Raji (cell line): Measurements from ENCODE around the gene PRKN.

Source experiments
- POLR2A ChIP-seq: IDR thresholded peaks from 2 replicates; pipeline ENCODE4 v1.6.1; 2011; ENCODE audit warnings: low read depth, low read length, control low read depth; ENCODE audit not compliant: insufficient read depth

The PRKN gene

DNA sequence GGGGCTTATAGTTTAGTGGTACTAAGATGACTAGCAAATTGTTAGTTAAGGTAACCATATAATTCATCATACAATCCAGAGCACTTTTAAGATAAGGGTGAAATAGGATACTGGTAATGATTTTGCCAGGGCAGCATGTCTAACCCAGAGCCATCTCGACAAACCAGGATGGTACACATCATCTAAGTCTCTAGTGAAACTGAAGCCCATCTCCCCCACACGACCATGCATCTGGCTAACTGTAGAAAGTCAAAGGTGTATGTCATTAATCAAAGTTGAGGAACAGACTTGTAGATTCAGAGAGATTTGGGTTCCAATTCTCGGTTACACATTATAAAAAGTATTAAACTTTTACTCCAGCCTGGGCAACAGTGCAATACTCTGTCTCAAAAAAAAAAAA is 78.3 kb downstream of the PRKN start:
- TF ChIP-seq POLR2A = no peak

DNA sequence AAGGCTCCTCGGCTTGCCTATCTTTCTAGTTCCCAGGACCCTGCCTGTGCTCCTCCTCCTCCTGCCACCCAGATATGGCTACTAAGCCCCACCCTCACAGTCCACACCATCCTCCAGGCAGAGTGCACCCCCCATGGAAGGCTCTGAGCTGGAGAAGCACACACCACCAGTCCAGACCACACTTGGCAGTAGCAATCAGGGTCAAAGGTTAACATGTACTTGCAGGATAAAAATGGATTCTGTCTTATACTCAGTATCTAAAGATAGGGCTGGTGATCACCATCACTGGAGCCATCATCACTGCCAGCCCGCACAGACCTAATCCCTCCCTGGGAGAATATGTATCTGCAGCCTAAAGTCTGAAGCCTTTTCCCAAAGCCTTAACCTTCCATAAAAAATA is 83.4 kb downstream of the PRKN start:
- no peak for TF ChIP-seq POLR2A

DNA sequence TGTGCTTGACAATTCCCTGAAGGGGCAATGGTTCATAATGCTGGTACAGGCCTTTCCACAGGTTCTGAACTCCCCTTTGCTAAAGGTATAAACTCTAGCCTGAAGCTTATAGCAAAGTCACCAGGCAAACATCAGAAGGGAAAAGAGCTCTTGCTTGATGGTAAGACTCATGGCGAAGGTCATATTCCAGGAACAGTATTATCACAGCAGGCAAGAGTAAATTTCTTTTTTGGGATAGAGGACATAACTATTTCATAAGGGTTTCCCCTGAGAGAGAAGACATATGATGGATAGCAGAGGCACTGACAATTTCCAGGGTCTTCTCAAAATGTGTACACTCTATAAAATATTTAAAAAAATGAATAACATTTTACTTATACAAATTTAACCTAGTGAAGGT is 86.8 kb downstream of the PRKN start:
- no peak for TF ChIP-seq POLR2A

DNA sequence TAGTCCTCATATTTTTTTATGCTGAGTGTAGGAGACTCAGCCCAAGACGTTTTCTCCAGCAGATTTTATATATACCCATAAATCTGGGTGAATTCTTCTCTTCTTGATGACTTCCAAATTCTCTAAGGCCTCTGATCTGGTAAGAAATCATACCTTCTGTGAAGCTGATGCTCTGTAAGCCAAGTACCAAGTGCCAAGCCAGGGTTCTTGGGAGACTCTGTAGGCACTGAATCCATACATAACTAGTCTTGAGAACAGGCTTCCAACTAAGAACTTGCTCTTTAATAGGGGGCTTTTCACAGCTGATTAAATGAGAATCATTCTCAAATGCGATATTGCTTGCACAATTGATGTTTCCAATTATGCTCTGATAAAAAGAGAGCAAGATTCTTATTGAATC is 87.6 kb downstream of the PRKN start:
- TF ChIP-seq POLR2A = no peak

DNA sequence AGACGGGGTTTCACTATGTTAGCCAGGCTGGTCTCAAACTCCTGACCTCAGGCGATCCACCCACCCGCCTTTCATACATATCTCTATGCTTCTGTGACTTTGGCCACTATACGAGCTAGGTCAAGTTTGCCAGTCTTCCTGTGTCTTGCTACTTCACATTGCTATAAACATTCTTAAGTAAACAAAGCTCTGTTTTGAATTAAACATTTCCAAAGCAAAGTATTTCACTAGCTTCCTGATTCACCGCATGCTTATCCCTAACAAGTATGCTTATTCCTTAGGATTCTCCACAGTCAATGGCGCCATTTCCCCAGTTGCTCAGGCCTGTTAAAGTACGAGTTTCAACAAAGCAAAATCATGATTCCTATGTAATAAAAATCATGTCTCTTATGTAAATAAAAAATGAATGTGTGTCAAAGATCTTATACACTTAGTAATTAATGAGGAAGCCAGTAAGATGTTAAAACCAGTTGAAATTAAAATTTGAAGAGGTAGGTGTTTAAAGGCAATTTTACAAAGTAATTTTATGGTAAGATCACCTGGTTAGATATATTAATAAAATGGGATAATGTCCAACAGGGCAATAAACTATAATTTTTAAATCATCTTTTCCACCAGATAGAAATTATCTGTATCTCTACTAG is 88.5 kb downstream of the PRKN start:
- no peak for TF ChIP-seq POLR2A

DNA sequence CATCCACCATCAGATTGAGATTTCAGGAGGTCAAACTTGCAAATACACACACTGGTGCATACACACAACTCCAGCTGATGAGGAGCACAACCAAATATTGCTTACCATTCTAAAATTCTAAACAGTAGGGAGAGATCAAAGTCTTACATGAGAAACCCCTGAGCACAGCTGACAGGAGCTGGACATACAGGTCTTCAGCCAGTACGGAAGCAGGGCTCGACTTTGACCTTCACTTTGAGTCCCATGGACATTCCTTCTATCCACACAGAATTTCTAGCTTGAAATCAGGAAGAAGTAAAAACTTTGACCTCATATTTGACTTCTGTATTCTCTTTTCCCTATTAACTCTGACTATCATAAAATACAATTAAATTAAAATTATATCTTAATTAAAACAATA is 90.2 kb downstream of the PRKN start:
- no peak for TF ChIP-seq POLR2A

DNA sequence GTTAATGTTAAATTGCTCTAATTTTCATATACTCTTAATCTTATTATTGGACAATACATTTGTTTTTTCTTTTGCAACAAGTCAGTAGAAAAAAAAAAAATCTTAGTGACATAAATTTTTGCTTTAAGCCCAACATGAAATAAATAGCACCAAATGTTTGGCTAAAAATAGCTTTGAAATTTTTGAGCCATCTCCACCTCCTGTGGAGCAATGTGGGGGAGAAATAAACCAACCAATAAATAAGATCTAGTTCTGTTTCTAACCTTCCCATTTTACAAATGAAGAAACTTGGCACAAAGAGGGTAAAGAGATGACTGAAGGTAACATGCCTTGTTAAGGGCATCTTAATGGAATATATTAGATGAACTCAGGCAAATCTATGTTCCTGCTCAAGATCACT is 91.4 kb downstream of the PRKN start:
- no peak for TF ChIP-seq POLR2A

DNA sequence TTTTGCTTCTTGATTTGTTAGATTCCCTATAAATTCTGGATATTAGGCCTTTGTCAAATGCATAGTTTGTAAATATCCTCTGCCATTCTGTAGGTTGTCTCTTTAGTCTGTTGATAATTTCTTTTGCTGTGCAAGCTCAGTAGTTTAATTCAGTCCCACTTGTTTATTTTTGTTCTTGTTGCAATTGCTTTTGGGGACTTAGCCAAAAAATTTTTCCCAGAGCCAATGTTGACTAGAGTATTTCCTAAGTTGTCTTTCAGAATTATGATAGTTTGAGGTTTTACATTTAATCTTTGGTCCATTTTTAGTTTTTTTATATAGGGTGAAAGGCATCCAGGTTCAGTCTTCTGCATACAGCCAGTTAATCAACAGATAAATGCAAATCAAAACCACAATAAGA is 96.0 kb downstream of the PRKN start:
- no peak for TF ChIP-seq POLR2A

DNA sequence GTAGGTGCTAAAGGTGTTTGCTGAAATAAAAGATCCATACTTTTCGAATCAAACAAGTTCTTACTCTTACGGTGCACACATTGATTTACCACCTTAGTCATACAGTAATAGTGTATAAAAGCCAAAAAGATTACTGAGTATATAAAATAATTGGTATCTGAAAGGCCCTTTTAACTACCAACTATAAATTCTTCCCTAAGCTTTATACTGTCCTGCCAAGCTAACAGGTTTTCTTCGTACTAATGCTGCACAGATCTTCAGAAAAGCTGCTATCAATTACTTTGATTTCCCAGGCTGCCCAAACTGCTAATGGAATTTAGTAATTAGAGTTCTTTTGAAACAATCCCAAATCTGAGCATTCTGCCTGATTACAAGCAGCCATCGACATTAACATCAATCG is 97.5 kb downstream of the PRKN start:
- no peak for TF ChIP-seq POLR2A

DNA sequence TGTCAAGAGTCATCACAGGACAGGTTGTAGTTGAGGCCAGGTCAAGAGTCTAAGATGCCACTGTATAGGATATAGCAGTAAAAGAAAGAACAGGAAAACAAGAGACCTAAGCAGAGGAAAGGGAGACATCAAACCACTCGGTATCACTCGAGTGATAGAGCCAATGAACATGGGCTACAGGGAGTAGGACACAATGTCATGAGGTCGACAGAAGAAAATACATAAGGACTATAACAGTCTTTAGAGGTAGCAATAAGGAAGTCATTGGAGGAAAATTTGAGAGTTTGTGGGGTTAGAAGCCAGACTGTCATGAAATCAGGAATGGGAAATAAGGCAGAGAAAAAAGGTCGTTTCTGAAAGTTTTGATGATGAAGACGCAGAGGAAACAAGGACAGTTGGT is 99.7 kb downstream of the PRKN start:
- no peak for TF ChIP-seq POLR2A

DNA sequence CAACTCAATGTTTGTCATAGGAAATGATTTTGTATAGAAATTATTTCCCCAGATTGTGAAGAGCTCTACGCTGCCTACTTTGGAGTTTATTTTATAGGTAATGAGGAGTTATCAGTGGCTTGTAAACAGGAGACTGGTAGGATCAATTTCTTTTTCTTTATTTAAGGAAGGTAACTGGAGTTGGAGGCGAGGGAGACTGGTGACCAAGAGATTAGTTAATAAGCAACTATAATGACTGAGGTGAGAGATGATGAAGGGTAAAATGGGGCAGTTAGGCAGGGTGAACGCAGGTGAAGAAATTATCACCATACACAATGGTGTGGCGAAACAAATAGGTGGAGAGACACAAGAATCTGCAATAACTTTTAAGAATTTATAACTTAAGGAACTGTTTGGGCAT is 100.2 kb downstream of the PRKN start:
- TF ChIP-seq POLR2A = no peak

DNA sequence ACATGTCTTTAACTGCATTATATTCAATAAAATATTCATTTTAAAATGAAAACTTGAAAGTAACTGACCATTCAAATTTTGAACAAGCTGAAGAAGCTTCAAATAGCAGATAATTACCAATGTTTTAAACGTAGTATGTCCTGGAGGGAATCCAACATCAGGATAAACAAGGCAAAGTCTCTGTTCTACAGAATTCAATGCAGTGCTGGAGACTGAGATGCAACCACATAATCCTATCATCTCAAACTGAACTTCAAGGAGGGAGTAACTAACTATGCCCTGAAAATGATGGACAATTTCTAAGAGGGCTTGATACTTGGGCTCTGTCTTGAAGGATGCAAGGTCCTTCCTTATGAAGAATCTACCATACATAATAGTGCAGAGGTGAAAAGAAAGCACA is 100.7 kb downstream of the PRKN start:
- no peak for TF ChIP-seq POLR2A

DNA sequence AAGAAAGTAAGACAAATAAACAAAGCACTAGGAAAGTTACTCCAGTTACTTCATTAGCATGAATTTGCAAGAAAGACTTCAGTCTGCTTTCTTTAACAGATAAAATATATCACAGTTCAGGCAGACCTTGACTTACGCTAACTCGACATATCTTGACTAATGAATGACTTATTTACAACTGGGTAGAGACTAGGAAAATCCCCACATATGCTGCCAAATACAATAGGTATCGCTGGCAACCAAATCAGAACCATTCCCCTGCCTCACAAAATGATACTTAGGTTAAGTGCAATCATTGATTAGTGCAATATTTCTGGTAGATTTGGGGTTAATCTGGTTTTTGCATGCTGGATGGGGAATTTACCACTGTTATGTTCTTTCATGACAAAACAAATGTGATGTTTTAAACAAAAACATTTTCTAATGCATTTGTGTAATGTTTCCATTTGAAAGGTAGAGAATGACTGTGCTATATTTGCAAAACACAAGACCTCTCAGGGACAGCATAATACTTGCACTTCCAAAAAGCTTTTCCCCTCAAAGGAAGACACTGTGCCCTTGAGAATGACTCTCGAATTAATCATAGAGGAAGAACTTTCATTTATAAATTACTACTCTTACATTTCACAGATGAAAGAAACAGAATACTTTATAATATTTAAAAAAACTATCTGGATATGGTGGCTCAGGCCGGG is 101.6 kb downstream of the PRKN start:
- no peak for TF ChIP-seq POLR2A

DNA sequence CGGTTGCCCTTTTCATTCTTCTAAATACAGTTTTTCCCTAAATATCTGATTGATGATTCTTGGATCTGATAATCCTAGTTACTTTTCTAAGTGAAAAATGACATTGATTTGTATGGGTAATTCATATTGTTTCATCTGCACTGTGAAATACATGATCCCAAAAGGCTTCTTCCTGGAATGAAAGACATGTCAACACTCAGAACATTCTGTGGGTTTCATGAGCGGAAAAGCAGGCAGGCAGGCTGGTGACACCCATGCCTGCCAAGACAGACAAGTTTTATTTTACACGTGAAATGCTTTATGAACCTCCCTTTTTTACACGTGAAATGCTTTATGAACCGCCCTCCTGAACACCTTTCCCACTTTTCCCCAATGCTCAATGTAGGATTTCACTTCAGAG is 105.0 kb downstream of the PRKN start:
- TF ChIP-seq POLR2A = no peak

DNA sequence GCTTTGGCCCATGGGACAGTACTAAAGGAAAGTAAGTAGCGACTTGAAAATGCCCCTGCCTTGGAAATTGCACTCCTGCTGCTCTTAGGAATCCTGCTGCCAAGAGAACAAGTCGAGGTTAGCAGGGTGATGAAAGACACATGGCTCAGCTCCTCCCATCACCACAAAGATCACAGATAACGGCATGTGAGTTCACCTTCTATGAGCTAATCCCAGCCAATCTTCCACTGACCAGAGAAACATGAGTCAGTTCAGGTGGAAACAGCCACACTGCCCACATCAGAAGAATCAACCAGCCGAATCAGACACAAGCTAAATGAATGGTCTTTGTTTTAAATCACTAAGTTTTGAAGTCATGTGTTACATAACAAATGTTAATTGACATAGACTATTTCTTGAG is 106.3 kb downstream of the PRKN start:
- TF ChIP-seq POLR2A = no peak

DNA sequence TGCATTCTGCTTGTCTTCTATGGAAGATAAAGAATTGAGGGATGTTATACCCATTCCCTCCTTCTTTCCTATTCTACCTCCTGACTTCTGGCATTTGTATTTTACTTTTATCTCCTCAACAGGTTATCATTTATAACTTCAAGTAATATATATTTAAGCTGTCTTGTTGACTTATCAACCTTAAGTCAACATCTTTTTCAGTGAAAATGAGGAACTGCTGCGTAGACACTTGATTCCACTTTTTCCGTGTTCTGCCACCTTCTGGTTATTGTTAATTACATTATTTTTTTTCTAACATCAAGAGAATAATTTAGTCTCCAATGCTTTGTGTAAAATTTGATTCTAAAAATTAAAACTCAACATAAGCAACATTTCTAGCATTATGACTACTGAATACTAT is 107.5 kb downstream of the PRKN start:
- no peak for TF ChIP-seq POLR2A

DNA sequence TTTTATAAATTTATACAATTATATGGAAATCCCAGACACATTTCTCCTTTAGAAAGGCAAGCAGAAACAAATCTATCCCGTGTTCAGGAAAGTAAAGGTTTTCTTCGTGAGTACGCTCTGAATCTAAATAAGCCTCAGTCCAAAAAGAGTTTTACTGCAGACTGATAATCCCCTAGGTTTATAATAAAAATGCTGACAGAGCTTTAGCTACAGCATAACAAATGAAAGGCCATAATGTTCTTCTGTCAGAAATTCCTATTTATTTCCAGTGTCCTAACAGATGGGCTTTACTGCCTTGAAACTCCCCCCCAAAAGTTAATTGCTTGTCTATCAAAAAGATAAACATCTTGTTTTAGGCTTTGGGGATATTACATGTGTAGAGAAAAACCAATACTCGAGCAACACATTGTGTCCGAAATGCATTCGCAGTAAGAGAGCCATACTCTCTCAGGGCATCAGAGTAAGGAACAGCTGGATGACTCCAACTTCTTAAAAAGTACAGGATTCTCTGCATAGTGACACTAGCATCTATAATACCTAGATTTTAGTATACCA is 109.0 kb downstream of the PRKN start:
- TF ChIP-seq POLR2A = no peak
